ENCODE measurements around the gene MEIOB. TPM values are rescaled to one million over a fixed set of nuclear protein-coding genes. Genes with fewer than 3 reads are reported as not detected.
"Not testable (repeated sequence)": the region's sequence is repeated elsewhere in the genome, so short reads cannot be mapped to it uniquely, and the experiment has no call there.

MEIOB gene
- polyA plus RNA-seq, 3 donors, result not detected

- Histone ChIP-seq H3K36me3 (replicated peaks in 1 of 2; ENCODE audit: control insufficient read depth in 1 of 2, insufficient read depth in 2 of 2, low read length in 2 of 2) (no peaks in the 10 kb centered on the region), H3K27ac (ENCODE audit: low read depth in 1 of 2, low read length in 2 of 2) (no peak overlapping the region), H4K20me1 (ENCODE audit: insufficient read depth, low read length) (no peaks in the 10 kb centered on the region), H3K4me3 (replicated peaks in 1 of 3; ENCODE audit: low read depth in 2 of 3, low read length in 3 of 3) (no peak overlapping the region), H3K4me1 (ENCODE audit: control insufficient read depth in 1 of 2, insufficient read depth in 2 of 2, low read length in 2 of 2) (no peaks in the 10 kb centered on the region), H3K9me3 (replicated peaks in 1 of 2; ENCODE audit: control insufficient read depth in 1 of 2, insufficient read depth in 1 of 2, low read length in 2 of 2) (peaks cover 5 to 28% of the 10 kb centered on the region in 2 donors), H2AFZ (ENCODE audit: insufficient read depth, low read depth, low read length, poor library complexity, severe bottlenecking) (no peak overlapping the region), H3K27me3 (ENCODE audit: control insufficient read depth in 2 of 2, insufficient read depth in 2 of 2, low read length in 2 of 2) (no peaks in the 10 kb centered on the region), H3K4me2 (replicated peaks; ENCODE audit: extremely low read depth, low read length, poor library complexity, severe bottlenecking) (no peak overlapping the region), H3K79me2 (ENCODE audit: insufficient read depth, low read length) (no peaks in the 10 kb centered on the region), H3K9ac (ENCODE audit: insufficient read depth, low read length, poor library complexity, severe bottlenecking) (no peak overlapping the region)
- 97% methylated on average over 6 of the region's 10 CpGs for WGBS (ENCODE audit: insufficient coverage)
- no peak overlapping the region for H3K27ac Mint-ChIP-seq
- no peak overlapping the region for H3K4me3 Mint-ChIP-seq
- peaks cover 0 to 3% of the 10 kb centered on the region in 2 donors for H3K36me3 Mint-ChIP-seq
- peaks cover 9 to 35% (median 28%) of the 10 kb centered on the region in 7 donors for H3K9me3 Mint-ChIP-seq
- intact Hi-C loops (cut with micrococcal nuclease), result no loop called here
- no peaks in the 10 kb centered on the region for H3K4me1 Mint-ChIP-seq
- no peak for TF ChIP-seq CTCF (IDR thresholded peaks at IDR 0.05)
- H3K27me3 Mint-ChIP-seq (ENCODE audit: low read depth in 3 of 3), result peaks cover 0 to 4% (median 0%) of the 10 kb centered on the region in 3 donors
- DNase-seq, result no peak
Observed at GRCh38 chr16:1800701-1801100, 71.3 kb downstream of the MEIOB start.

- H3K36me3 Mint-ChIP-seq; H3K27ac Mint-ChIP-seq; H3K4me3 Mint-ChIP-seq; H3K27ac ChIP-seq (ENCODE audit: low read depth in 1 of 2, low read length in 2 of 2); H3K4me3 ChIP-seq (replicated peaks in 1 of 3; ENCODE audit: low read depth in 2 of 3, low read length in 3 of 3); H3K4me1 Mint-ChIP-seq; H3K79me2 ChIP-seq (ENCODE audit: insufficient read depth, low read length); DNase-seq; H3K36me3 ChIP-seq (replicated peaks in 1 of 2; ENCODE audit: control insufficient read depth in 1 of 2, insufficient read depth in 2 of 2, low read length in 2 of 2); intact Hi-C loops (cut with micrococcal nuclease); H3K4me1 ChIP-seq (ENCODE audit: control insufficient read depth in 1 of 2, insufficient read depth in 2 of 2, low read length in 2 of 2); H3K9ac ChIP-seq (ENCODE audit: insufficient read depth, low read length, poor library complexity, severe bottlenecking); H3K27me3 ChIP-seq (ENCODE audit: control insufficient read depth in 2 of 2, insufficient read depth in 2 of 2, low read length in 2 of 2); H2AFZ ChIP-seq (ENCODE audit: insufficient read depth, low read depth, low read length, poor library complexity, severe bottlenecking); H3K4me2 ChIP-seq (replicated peaks; ENCODE audit: extremely low read depth, low read length, poor library complexity, severe bottlenecking); H4K20me1 ChIP-seq (ENCODE audit: insufficient read depth, low read length); H3K27me3 Mint-ChIP-seq (ENCODE audit: low read depth in 3 of 3): not testable (repeated sequence)
- peaks cover 9 to 35% (median 28%) of the 10 kb centered on the region in 7 donors for H3K9me3 Mint-ChIP-seq
- no CpG with 5 or more reads among the region's 5 CpGs for WGBS (ENCODE audit: insufficient coverage)
- H3K9me3 ChIP-seq (replicated peaks in 1 of 2; ENCODE audit: control insufficient read depth in 1 of 2, insufficient read depth in 1 of 2, low read length in 2 of 2), result peaks cover 5 to 28% of the 10 kb centered on the region in 2 donors
Observed at GRCh38 chr16:1799263-1799662, 72.7 kb downstream of the MEIOB start.

Measured in CD14-positive monocyte (primary cell).